ENCODE data around the gene TUBGCP6.
A peak's percentile ranks its signal among the peaks of the same experiment; 100 is the strongest.

TUBGCP6 gene

GRCh38 chr22:50248196-50249081 is 3.6 kb upstream of the TUBGCP6 start:
- no peaks in the 10 kb centered on the region for H3K9me3 ChIP-seq (ENCODE audit: control insufficient read depth, insufficient read depth, low read length)
- peak overlapping the region; percentile 47 for H3K27ac ChIP-seq (ENCODE audit: low read depth, low read length)
- H3K9ac ChIP-seq (ENCODE audit: low read depth, low read length), result no peak overlapping the region
- H3K36me3 ChIP-seq (ENCODE audit: control insufficient read depth, insufficient read depth, low read length), result peaks cover 12% of the 10 kb centered on the region
- H3K4me1 ChIP-seq (ENCODE audit: control insufficient read depth, insufficient read depth, low read length), result peaks cover 15% of the 10 kb centered on the region
- no peak overlapping the region for H3K4me3 ChIP-seq (ENCODE audit: low read depth, low read length)
- H3K27me3 ChIP-seq (ENCODE audit: control insufficient read depth, insufficient read depth, low read length), result no peaks in the 10 kb centered on the region

- H3K4me1 ChIP-seq (ENCODE audit: control insufficient read depth, insufficient read depth, low read length), result peaks cover 15% of the 10 kb centered on the region
- peak overlapping the region; percentile 47 for H3K27ac ChIP-seq (ENCODE audit: low read depth, low read length)
- peaks cover 12% of the 10 kb centered on the region for H3K36me3 ChIP-seq (ENCODE audit: control insufficient read depth, insufficient read depth, low read length)
- no peak overlapping the region for H3K4me3 ChIP-seq (ENCODE audit: low read depth, low read length)
- no peak overlapping the region for H3K9ac ChIP-seq (ENCODE audit: low read depth, low read length)
- H3K27me3 ChIP-seq (ENCODE audit: control insufficient read depth, insufficient read depth, low read length), result no peaks in the 10 kb centered on the region
- no peaks in the 10 kb centered on the region for H3K9me3 ChIP-seq (ENCODE audit: control insufficient read depth, insufficient read depth, low read length)
Measured at GRCh38 chr22:50247748-50248147, 2.9 kb upstream of the TUBGCP6 start.

GRCh38 chr22:50246242-50247175 is 1.7 kb upstream of the TUBGCP6 start:
- Histone ChIP-seq H3K9ac (ENCODE audit: low read depth, low read length) (no peak overlapping the region), H3K4me3 (ENCODE audit: low read depth, low read length) (peak overlapping the region; percentile 93; the same call in 1 of the 2 replicates), H3K27me3 (ENCODE audit: control insufficient read depth, insufficient read depth, low read length) (no peaks in the 10 kb centered on the region), H3K27ac (ENCODE audit: low read depth, low read length) (no peak overlapping the region), H3K4me1 (ENCODE audit: control insufficient read depth, insufficient read depth, low read length) (peaks cover 15% of the 10 kb centered on the region), H3K9me3 (ENCODE audit: control insufficient read depth, insufficient read depth, low read length) (no peaks in the 10 kb centered on the region), H3K36me3 (ENCODE audit: control insufficient read depth, insufficient read depth, low read length) (peaks cover 12% of the 10 kb centered on the region)

GRCh38 chr22:50245214-50246072 is 620 bp upstream of the TUBGCP6 start:
- Histone ChIP-seq H3K9ac (ENCODE audit: low read depth, low read length) (peak overlapping the region; percentile 82), H3K27ac (ENCODE audit: low read depth, low read length) (peak overlapping the region; percentile 88), H3K27me3 (ENCODE audit: control insufficient read depth, insufficient read depth, low read length) (no peaks in the 10 kb centered on the region), H3K9me3 (ENCODE audit: control insufficient read depth, insufficient read depth, low read length) (no peaks in the 10 kb centered on the region), H3K36me3 (ENCODE audit: control insufficient read depth, insufficient read depth, low read length) (peaks cover 13% of the 10 kb centered on the region), H3K4me3 (ENCODE audit: low read depth, low read length) (peak overlapping the region; percentile 93), H3K4me1 (ENCODE audit: control insufficient read depth, insufficient read depth, low read length) (peaks cover 15% of the 10 kb centered on the region)

- Histone ChIP-seq H3K9ac (ENCODE audit: low read depth, low read length) (peak overlapping the region; percentile 82; the same call in 1 of the 2 replicates), H3K36me3 (ENCODE audit: control insufficient read depth, insufficient read depth, low read length) (peaks cover 24% of the 10 kb centered on the region), H3K27ac (ENCODE audit: low read depth, low read length) (peak overlapping the region; percentile 88), H3K27me3 (ENCODE audit: control insufficient read depth, insufficient read depth, low read length) (no peaks in the 10 kb centered on the region), H3K9me3 (ENCODE audit: control insufficient read depth, insufficient read depth, low read length) (no peaks in the 10 kb centered on the region), H3K4me3 (ENCODE audit: low read depth, low read length) (peak overlapping the region; percentile 93), H3K4me1 (ENCODE audit: control insufficient read depth, insufficient read depth, low read length) (peaks cover 11% of the 10 kb centered on the region; the same call in 1 of the 2 replicates)
Measured at GRCh38 chr22:50243685-50244419, 971 bp downstream of the TUBGCP6 start.

GRCh38 chr22:50242406-50242949 is 2.3 kb downstream of the TUBGCP6 start:
- Histone ChIP-seq H3K4me1 (ENCODE audit: control insufficient read depth, insufficient read depth, low read length) (0 out of 2 replicates have a peak, but pooled peaks cover 8% of the 10 kb centered on the region), H3K27ac (ENCODE audit: low read depth, low read length) (no peak overlapping the region), H3K9ac (ENCODE audit: low read depth, low read length) (no peak overlapping the region), H3K27me3 (ENCODE audit: control insufficient read depth, insufficient read depth, low read length) (no peaks in the 10 kb centered on the region), H3K4me3 (ENCODE audit: low read depth, low read length) (no peak overlapping the region), H3K36me3 (ENCODE audit: control insufficient read depth, insufficient read depth, low read length) (peaks cover 24% of the 10 kb centered on the region), H3K9me3 (ENCODE audit: control insufficient read depth, insufficient read depth, low read length) (no peaks in the 10 kb centered on the region)

GRCh38 chr22:50238755-50239154 is 6.1 kb downstream of the TUBGCP6 start:
- Histone ChIP-seq H3K9me3 (ENCODE audit: control insufficient read depth, insufficient read depth, low read length) (peaks cover 3% of the 10 kb centered on the region; the same call in 1 of the 2 replicates), H3K27ac (ENCODE audit: low read depth, low read length) (no peak overlapping the region), H3K36me3 (ENCODE audit: control insufficient read depth, insufficient read depth, low read length) (peaks cover 13% of the 10 kb centered on the region; the same call in 1 of the 2 replicates), H3K4me1 (ENCODE audit: control insufficient read depth, insufficient read depth, low read length) (0 out of 2 replicates have a peak, but pooled peaks cover 2% of the 10 kb centered on the region), H3K27me3 (ENCODE audit: control insufficient read depth, insufficient read depth, low read length) (no peaks in the 10 kb centered on the region), H3K9ac (ENCODE audit: low read depth, low read length) (no peak overlapping the region), H3K4me3 (ENCODE audit: low read depth, low read length) (no peak overlapping the region)

GRCh38 chr22:50236731-50237409 is 8.0 kb downstream of the TUBGCP6 start:
- peaks cover 3% of the 10 kb centered on the region; the same call in 1 of the 2 replicates for H3K9me3 ChIP-seq (ENCODE audit: control insufficient read depth, insufficient read depth, low read length)
- H3K27ac ChIP-seq (ENCODE audit: low read depth, low read length), result no peak overlapping the region
- no peak overlapping the region for H3K4me3 ChIP-seq (ENCODE audit: low read depth, low read length)
- H3K27me3 ChIP-seq (ENCODE audit: control insufficient read depth, insufficient read depth, low read length), result no peaks in the 10 kb centered on the region
- H3K4me1 ChIP-seq (ENCODE audit: control insufficient read depth, insufficient read depth, low read length), result no peaks in the 10 kb centered on the region
- peaks cover 13% of the 10 kb centered on the region; the same call in 1 of the 2 replicates for H3K36me3 ChIP-seq (ENCODE audit: control insufficient read depth, insufficient read depth, low read length)
- H3K9ac ChIP-seq (ENCODE audit: low read depth, low read length), result no peak overlapping the region

GRCh38 chr22:50233223-50233622 is 11.6 kb downstream of the TUBGCP6 start:
- no peak overlapping the region for H3K4me3 ChIP-seq (ENCODE audit: low read depth, low read length)
- H3K4me1 ChIP-seq (ENCODE audit: control insufficient read depth, insufficient read depth, low read length), result no peaks in the 10 kb centered on the region
- peaks cover 7% of the 10 kb centered on the region; the same call in 1 of the 2 replicates for H3K36me3 ChIP-seq (ENCODE audit: control insufficient read depth, insufficient read depth, low read length)

More at GRCh38 chr22:50233223-50233622, 11.6 kb downstream of the TUBGCP6 start:
- H3K9ac ChIP-seq (ENCODE audit: low read depth, low read length), result no peak overlapping the region
- no peak overlapping the region for H3K27ac ChIP-seq (ENCODE audit: low read depth, low read length)
- no peaks in the 10 kb centered on the region for H3K27me3 ChIP-seq (ENCODE audit: control insufficient read depth, insufficient read depth, low read length)
- H3K9me3 ChIP-seq (ENCODE audit: control insufficient read depth, insufficient read depth, low read length), result peaks cover 3% of the 10 kb centered on the region; the same call in 1 of the 2 replicates
